ENCODE data around the gene ALAS2. TPM values are rescaled to one million over a fixed set of nuclear protein-coding genes. Genes with fewer than 3 reads are reported as not detected.

Gene ALAS2
- total and polyA plus RNA-seq, 2 of the 8 experiments (the other 6 are each of a cell fraction or from before 2014, with no cell fraction given) = 0.27 to 0.32 TPM

- TF ChIP-seq CHD7 (IDR thresholded peaks at IDR 0.05; ENCODE audit: insufficient replicate concordance, low read length) (no peak), SIN3A (conservative IDR thresholded peaks at IDR 0.05 in 1 of 2, IDR thresholded peaks at IDR 0.05 in 1 of 2; ENCODE audit: low read depth in 1 of 2, low read length in 2 of 2) (no peak), YY1 (IDR thresholded peaks at IDR 0.05; ENCODE audit: low read depth, low read length) (no peak), ATF2 (IDR thresholded peaks at IDR 0.05; ENCODE audit: low read length) (no peak), TAF7 (optimal IDR thresholded peaks at IDR 0.05; ENCODE audit: borderline replicate concordance, low read depth, low read length) (no peak), SP1 (IDR thresholded peaks at IDR 0.05; ENCODE audit: low read depth, low read length) (no peak), POLR2A (IDR thresholded peaks at IDR 0.05; ENCODE audit: control extremely low read depth in 1 of 2, low read depth in 2 of 2, low read length in 2 of 2) (no peak), RXRA (IDR thresholded peaks at IDR 0.05; ENCODE audit: insufficient read depth, low read depth, low read length) (no peak), MAX (IDR thresholded peaks at IDR 0.05) (no peak)
Observed at GRCh38 chrX:55026143-55026542, 4.6 kb downstream of the ALAS2 start (continued).
